ENCODE data around the gene CREBBP. TPM values are rescaled to one million over a fixed set of nuclear protein-coding genes. Genes with fewer than 3 reads are reported as not detected.
A peak's percentile ranks its signal among the peaks of the same experiment; 100 is the strongest.
"Not testable (repeated sequence)": the region's sequence is repeated elsewhere in the genome, so short reads cannot be mapped to it uniquely, and the experiment has no call there.

The CREBBP gene
- total RNA-seq, 1 donor = 26.6 TPM

DNA sequence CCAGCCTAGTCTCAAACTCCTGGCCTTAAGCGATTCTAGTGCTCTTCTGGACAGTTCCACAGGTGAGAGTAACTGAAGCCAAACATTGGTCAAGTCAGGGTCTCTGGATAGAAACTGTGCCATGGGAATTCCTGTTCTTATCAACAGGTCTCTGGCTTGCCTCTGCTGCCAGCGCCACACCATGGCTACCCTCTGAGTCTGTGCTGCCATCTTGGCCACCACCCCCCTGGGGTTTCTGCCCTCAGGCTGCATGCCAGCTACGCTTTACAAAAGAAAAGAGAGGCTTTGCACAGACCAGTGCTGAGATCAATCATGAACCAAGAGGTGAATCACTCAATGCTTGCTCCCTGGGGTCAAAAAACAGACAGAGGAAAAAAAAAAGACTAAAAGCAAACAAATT lies 24.4 kb upstream of the CREBBP start:
- TF ChIP-seq, protein P1, sequence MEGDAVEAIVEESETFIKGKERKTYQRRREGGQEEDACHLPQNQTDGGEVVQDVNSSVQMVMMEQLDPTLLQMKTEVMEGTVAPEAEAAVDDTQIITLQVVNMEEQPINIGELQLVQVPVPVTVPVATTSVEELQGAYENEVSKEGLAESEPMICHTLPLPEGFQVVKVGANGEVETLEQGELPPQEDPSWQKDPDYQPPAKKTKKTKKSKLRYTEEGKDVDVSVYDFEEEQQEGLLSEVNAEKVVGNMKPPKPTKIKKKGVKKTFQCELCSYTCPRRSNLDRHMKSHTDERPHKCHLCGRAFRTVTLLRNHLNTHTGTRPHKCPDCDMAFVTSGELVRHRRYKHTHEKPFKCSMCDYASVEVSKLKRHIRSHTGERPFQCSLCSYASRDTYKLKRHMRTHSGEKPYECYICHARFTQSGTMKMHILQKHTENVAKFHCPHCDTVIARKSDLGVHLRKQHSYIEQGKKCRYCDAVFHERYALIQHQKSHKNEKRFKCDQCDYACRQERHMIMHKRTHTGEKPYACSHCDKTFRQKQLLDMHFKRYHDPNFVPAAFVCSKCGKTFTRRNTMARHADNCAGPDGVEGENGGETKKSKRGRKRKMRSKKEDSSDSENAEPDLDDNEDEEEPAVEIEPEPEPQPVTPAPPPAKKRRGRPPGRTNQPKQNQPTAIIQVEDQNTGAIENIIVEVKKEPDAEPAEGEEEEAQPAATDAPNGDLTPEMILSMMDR (IDR thresholded peaks at IDR 0.05; ENCODE audit: insufficient read depth, low read length) = no peak
- DNase-seq (ENCODE audit: low read depth) = no peak
- no peak overlapping the region for H3K4me3 ChIP-seq (ENCODE audit: low read depth, low read length)

GRCh38 chr16:3890091-3890490 lies 9.6 kb upstream of the CREBBP start:
- no peak overlapping the region for H3K4me3 ChIP-seq (ENCODE audit: low read depth, low read length)
- no peak for DNase-seq (ENCODE audit: low read depth)
- TF ChIP-seq, protein P1 (IDR thresholded peaks at IDR 0.05; ENCODE audit: insufficient read depth, low read length) = no peak

- no peak for DNase-seq (ENCODE audit: low read depth)
- no peak overlapping the region for H3K4me3 ChIP-seq (ENCODE audit: low read depth, low read length)
- TF ChIP-seq, protein P1 (IDR thresholded peaks at IDR 0.05; ENCODE audit: insufficient read depth, low read length) = no peak
These were observed 8.5 kb upstream of the CREBBP start for GRCh38 chr16:3889059-3889458.

DNA sequence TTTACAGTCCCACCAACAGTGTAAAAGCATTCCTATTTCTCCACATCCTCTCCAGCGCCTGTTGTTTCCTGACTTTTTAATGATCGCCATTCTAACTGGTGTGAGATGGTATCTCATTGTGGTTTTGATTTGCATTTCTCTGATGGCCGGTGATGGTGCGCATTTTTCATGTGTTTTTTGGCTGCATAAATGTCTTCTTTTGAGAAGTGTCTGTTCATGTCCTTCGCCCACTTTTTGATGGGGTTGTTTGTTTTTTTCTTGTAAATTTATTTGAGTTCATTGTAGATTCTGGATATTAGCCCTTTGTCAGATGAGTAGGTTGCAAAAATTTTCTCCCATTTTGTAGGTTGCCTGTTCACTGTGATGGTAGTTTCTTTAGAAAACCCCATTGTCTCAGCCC lies 5.5 kb upstream of the CREBBP start:
- not testable (repeated sequence) for DNase-seq (ENCODE audit: low read depth); H3K4me3 ChIP-seq (ENCODE audit: low read depth, low read length)

DNA sequence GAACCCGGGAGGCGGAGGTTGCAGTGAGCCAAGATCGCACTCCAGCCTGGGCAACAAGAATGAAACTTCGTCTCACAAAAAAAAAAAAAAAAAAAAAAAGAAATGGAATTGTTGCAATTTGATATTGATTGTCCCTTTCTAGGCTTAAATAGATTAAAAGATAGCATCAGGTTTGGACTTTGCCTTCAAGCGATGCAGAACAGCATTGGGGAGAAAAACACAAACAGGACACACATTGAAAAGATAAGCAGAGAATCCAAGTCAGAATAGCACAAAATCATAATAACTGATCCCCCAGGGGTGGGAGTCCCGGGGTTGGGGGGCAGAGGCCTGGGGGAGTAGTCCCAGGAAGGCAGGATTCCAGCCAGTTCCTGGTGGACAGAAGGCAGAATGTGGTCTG lies 3.9 kb upstream of the CREBBP start:
- DNase-seq (ENCODE audit: low read depth) = no peak
- H3K4me3 ChIP-seq (ENCODE audit: low read depth, low read length) = no peak overlapping the region

GRCh38 chr16:3882531-3882930 lies 2.0 kb upstream of the CREBBP start:
- no peak overlapping the region for H3K4me3 ChIP-seq (ENCODE audit: low read depth, low read length)
- no peak for DNase-seq (ENCODE audit: low read depth)
- TF ChIP-seq, protein P1 (IDR thresholded peaks at IDR 0.05; ENCODE audit: insufficient read depth, low read length) = no peak

More for the DNA sequence above, 3.9 kb upstream of the CREBBP start:
- TF ChIP-seq, protein P1 (IDR thresholded peaks at IDR 0.05; ENCODE audit: insufficient read depth, low read length) = no peak

GRCh38 chr16:3881499-3881990 lies 1.0 kb upstream of the CREBBP start:
- TF ChIP-seq, protein P1 (IDR thresholded peaks at IDR 0.05; ENCODE audit: insufficient read depth, low read length) = no peak
- DNase-seq (ENCODE audit: low read depth) = no peak
- H3K4me3 ChIP-seq (ENCODE audit: low read depth, low read length) = peak overlapping the region; percentile 70
